Left ventricle myocardium inferior (tissue), 1 donor: Measurements from ENCODE around the gene TIMP3. TPM values are rescaled to one million over a fixed set of nuclear protein-coding genes. Genes with fewer than 3 reads are reported as not detected.

Experiments
- DNase-seq: peaks from one replicate; pipeline ENCODE4 v3.0.0-alpha.2; 2020
- H3K27ac ChIP-seq: fragments of 200-600 bp; replicated peaks from 2 replicates; pipeline ENCODE4 v1.8.0; 2021
- H3K27me3 ChIP-seq: fragments of 200-600 bp; 2 replicates; pipeline ENCODE4 v1.8.0; 2021; ENCODE audit warnings: low read depth
- H3K36me3 ChIP-seq: fragments of 200-600 bp; 2 replicates; pipeline ENCODE4 v1.8.0; 2021
- H3K4me1 ChIP-seq: fragments of 200-600 bp; 2 replicates; pipeline ENCODE4 v1.8.0; 2021
- H3K4me3 ChIP-seq: fragments of 200-600 bp; 2 replicates; pipeline ENCODE4 v1.8.0; 2021; ENCODE audit warnings: mild to moderate bottlenecking, moderate library complexity
- H3K9me3 ChIP-seq: fragments of 200-600 bp; replicated peaks from 2 replicates; pipeline ENCODE4 v1.8.0; 2021
- intact Hi-C: fragments of 100-400 bp; cut with micrococcal nuclease; formaldehyde crosslinking; loops from one replicate; pipeline ENCODE4 v1.11.0; 2022
- total RNA-seq: library from RNA; stranded (reverse); fragmentation: NEBNext Ultra II Directional; extraction: Animal tissue kit (Norgen Biotek cat#: 25700); gene quantifications from one replicate; pipeline ENCODE4 v1.2.1, GENCODE V29; 2021
- TF ChIP-seq, protein P1 (sequence below): fragments of 200-600 bp; IDR thresholded peaks from 2 replicates; pipeline ENCODE4 v1.8.0; 2021; ENCODE audit warnings: antibody characterized with exemption, mild to moderate bottlenecking, borderline replicate concordance
- donor health status: DM: no; HTN: yes; CAD: no; lungs with severe emphysema.

The TIMP3 gene
- total RNA-seq, 1 donor from 2014 or later, result 250 TPM

DNA sequence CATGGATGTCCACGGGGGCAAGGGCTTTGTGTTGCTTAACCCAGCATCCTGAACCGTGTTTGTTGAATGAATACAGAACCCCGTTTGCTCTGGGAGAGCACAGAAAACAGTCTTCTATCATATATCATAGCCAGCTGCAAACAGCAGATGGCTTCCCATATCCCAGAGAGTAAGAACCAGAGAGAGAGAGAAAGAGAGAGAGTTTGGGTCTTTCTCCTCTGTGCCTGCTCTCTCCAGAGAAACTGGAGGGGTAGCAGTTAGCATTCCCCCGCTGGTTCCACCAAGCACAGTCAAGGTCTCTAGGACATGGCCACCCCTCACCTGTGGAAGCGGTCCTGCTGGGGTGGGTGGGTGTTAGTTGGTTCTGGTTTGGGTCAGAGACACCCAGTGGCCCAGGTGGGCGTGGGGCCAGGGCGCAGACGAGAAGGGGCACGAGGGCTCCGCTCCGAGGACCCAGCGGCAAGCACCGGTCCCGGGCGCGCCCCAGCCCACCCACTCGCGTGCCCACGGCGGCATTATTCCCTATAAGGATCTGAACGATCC is 440 bp upstream of the TIMP3 start:
- DNase-seq, result no peak
- peaks cover 11% of the 10 kb centered on the region for H3K36me3 ChIP-seq
- intact Hi-C loops, result no loop called here
- H3K4me1 ChIP-seq, result peaks cover 81% of the 10 kb centered on the region
- H3K27me3 ChIP-seq, result no peaks in the 10 kb centered on the region
- H3K27ac ChIP-seq, result peak overlapping the region; percentile 96
- no peaks in the 10 kb centered on the region for H3K9me3 ChIP-seq
- peak overlapping the region; percentile 100 for H3K4me3 ChIP-seq
- TF ChIP-seq, protein P1, sequence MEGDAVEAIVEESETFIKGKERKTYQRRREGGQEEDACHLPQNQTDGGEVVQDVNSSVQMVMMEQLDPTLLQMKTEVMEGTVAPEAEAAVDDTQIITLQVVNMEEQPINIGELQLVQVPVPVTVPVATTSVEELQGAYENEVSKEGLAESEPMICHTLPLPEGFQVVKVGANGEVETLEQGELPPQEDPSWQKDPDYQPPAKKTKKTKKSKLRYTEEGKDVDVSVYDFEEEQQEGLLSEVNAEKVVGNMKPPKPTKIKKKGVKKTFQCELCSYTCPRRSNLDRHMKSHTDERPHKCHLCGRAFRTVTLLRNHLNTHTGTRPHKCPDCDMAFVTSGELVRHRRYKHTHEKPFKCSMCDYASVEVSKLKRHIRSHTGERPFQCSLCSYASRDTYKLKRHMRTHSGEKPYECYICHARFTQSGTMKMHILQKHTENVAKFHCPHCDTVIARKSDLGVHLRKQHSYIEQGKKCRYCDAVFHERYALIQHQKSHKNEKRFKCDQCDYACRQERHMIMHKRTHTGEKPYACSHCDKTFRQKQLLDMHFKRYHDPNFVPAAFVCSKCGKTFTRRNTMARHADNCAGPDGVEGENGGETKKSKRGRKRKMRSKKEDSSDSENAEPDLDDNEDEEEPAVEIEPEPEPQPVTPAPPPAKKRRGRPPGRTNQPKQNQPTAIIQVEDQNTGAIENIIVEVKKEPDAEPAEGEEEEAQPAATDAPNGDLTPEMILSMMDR, result peak; percentile 29

DNA sequence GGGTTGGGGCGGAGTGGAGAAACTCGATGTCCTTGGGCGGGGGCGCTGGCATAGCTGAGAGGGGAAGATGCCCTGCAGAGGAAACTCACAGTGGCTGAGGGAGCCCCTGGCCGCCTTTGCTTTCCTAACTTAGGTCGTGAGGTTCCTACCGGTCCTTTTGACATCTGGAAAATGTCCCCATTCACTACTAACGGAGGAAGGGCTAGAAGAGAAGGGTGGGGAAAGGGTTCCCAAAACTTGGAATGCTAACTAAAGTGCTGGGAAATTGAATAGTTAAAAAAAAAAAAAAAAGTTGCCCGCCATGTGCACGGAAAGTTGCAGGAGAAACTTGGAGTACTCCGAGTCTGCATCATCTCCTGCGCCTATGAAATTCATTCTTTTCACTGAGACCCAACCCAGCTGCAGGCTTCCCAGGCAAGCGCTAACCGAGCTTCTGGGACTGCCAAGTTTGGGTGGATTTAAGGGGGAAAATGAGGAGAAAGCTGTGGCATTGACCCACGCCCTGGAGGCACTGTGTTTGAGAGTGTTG is 796 bp downstream of the TIMP3 start:
- peak overlapping the region; percentile 100 for H3K4me3 ChIP-seq
- DNase-seq, result no peak
- H3K4me1 ChIP-seq, result peaks cover 81% of the 10 kb centered on the region
- no peaks in the 10 kb centered on the region for H3K9me3 ChIP-seq
- TF ChIP-seq, protein P1, result no peak
- peak overlapping the region; percentile 96 for H3K27ac ChIP-seq
- no peaks in the 10 kb centered on the region for H3K27me3 ChIP-seq
- peaks cover 11% of the 10 kb centered on the region for H3K36me3 ChIP-seq
- intact Hi-C loops, result no loop called here

DNA sequence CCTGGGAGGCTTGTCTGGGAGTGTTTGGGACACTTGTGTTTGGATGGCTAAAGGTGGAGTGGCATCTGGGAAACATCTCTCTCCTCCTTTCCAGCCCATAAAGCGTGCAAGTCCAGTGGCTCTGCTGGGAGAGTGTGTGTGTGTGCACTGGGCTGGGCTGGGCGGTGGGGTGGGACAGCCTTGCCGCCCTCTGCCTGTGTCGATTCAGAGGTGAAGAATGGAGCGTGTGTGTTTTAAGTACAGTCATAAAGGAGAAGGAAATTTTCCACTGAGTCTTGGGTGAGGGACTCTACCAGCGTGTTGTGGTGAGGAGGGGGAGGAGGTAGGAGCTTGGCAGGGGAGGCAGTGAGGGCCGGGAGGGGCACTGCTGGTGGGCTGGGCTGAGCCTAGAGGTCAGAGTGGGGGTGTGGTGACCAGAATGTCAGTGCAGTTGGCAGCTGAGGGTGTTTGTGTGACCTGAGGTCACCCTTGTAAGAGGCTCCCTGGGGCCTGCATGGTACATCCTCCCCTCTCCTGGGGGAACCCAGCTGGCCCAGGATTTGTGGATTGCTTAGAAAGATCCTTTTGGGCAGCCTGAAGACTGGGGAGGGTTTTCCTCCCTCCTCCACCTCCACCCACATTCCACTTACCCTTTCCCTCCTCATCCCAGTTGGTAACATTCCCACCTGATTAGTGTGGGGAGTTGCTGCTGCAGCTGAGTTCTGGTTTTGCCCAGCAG is 1.7 kb downstream of the TIMP3 start:
- peak; percentile 40 for DNase-seq
- no peaks in the 10 kb centered on the region for H3K27me3 ChIP-seq
- H3K9me3 ChIP-seq, result no peaks in the 10 kb centered on the region
- TF ChIP-seq, protein P1, result no peak
- H3K4me1 ChIP-seq, result peaks cover 84% of the 10 kb centered on the region
- H3K4me3 ChIP-seq, result peak overlapping the region; percentile 100
- intact Hi-C loops, result no loop called here
- H3K27ac ChIP-seq, result peak overlapping the region; percentile 96
- H3K36me3 ChIP-seq, result peaks cover 19% of the 10 kb centered on the region

DNA sequence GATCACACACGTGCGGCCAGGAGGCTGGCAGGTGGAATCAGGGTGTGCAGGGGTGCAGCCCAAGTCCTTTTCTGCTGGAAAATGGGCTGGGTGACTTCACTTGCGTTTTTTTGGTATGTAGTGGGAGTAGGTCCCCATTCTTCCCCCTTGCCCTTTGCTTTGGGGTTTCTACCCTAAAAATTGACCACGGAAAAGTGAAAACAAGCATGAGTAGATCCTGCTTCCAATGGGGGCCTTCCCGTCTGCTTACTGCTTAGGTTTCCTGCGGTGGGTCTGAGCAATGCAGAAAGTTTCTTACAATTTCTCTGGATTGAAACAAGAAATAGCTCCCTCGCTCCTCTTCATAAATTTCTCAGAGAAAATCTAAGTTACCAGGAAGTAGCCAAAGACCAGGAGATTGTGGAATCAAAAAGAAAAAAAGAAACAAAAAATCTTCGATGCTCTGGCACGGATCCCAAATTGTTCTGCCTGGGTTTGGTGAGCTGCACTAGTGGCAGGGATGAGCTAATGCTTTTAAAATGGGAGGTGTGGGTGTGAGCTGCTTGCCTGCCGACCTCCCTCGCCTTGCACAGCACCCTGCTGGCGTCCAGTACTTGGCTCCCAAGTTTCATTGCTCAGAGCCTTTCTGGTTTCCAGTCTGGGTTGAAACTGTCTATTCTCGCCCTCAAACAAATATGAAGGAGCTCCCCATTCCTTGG is 2.4 kb downstream of the TIMP3 start:
- peak overlapping the region; percentile 96 for H3K27ac ChIP-seq
- H3K9me3 ChIP-seq, result no peaks in the 10 kb centered on the region
- peak overlapping the region; percentile 100 for H3K4me3 ChIP-seq
- TF ChIP-seq, protein P1, result no peak
- H3K36me3 ChIP-seq, result peaks cover 25% of the 10 kb centered on the region
- H3K4me1 ChIP-seq, result peaks cover 91% of the 10 kb centered on the region
- intact Hi-C loops, result no loop called here
- no peaks in the 10 kb centered on the region for H3K27me3 ChIP-seq
- DNase-seq, result no peak

DNA sequence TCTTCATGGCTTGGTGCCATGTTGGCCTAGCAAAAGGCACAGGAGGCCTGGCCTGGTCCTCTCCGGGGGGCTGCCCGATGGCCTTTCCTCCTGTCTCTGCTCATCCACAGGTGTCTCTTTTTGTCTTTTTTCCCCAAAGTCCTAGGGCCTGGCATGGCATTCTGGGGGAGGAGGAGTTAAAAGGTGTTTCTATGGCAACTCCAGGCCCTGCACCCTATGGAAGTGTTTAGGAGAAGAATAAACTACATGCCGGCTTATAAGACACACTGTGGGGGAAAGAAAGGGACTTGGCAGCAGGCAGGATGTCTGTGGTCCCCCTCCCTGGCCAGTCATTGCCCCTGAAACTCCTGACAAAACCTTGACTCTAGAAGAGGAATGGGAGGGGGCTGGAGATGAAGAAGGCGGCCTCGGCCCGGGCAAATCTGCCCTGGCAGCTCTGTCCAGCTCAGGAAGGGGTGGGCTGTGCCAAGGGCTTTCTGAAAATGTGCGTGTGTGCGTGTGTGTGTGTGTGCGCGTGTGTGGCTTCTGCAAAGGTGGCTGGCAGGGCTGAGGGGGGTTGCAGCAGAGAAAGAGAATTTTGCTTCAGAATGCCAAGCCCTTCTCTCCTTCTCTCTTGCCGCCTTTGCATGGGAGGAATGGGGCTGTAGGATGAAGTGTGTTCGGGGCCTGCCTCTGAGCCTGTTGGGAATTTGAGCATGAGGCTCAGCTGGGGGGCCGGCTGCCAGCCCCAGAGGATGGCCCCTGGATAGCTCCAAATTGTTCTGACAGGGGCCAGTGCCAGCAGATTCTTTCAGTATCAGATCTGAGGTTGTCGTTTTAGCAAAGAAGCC is 3.2 kb downstream of the TIMP3 start:
- peaks cover 25% of the 10 kb centered on the region for H3K36me3 ChIP-seq
- TF ChIP-seq, protein P1, result no peak
- H3K27ac ChIP-seq, result peak overlapping the region; percentile 96
- H3K4me3 ChIP-seq, result peak overlapping the region; percentile 100
- H3K27me3 ChIP-seq, result no peaks in the 10 kb centered on the region
- intact Hi-C loops, result no loop called here
- no peaks in the 10 kb centered on the region for H3K9me3 ChIP-seq
- H3K4me1 ChIP-seq, result peaks cover 97% of the 10 kb centered on the region
- DNase-seq, result no peak
